Ectodermal cell (in vitro differentiated cells): Measurements from ENCODE around the gene SLAMF6. TPM values are rescaled to one million over a fixed set of nuclear protein-coding genes. Genes with fewer than 3 reads are reported as not detected.
"Not testable (repeated sequence)": the region's sequence is repeated elsewhere in the genome, so short reads cannot be mapped to it uniquely, and the experiment has no call there.

Experiments
- H3K27ac ChIP-seq: 2 replicates; pipeline ENCODE4 v1.7.0; 2013; ENCODE audit warnings: mild to moderate bottlenecking, low read depth, low read length; ENCODE audit not compliant: insufficient read depth, poor library complexity, severe bottlenecking
- H3K27me3 ChIP-seq: 2 replicates; pipeline ENCODE4 v1.7.0; 2013; ENCODE audit warnings: mild to moderate bottlenecking, low read length; ENCODE audit not compliant: insufficient read depth, control insufficient read depth, poor library complexity, severe bottlenecking
- H3K36me3 ChIP-seq: one replicate; pipeline ENCODE4 v1.7.0; 2013; ENCODE audit warnings: low read length; ENCODE audit not compliant: control insufficient read depth, insufficient read depth
- H3K4me1 ChIP-seq: one replicate; pipeline ENCODE4 v1.7.0; 2013; ENCODE audit warnings: low read length; ENCODE audit not compliant: control insufficient read depth, insufficient read depth
- H3K4me3 ChIP-seq: 2 replicates; pipeline ENCODE4 v1.7.0; 2013; ENCODE audit warnings: low read depth, low read length, control low read depth; ENCODE audit not compliant: insufficient read depth
- H3K9me3 ChIP-seq: 2 replicates; pipeline ENCODE4 v1.7.0; 2013; ENCODE audit warnings: mild to moderate bottlenecking, low read length, moderate library complexity; ENCODE audit not compliant: control insufficient read depth
- whole genome bisulfite sequencing, 2 experiments: methylation state at CpG; one replicate each; pipeline ENCODE4 v1.1.7; 2013; ENCODE audit warnings: missing lambda C conversion rate in 2 of 2; 5-methylcytosine and 5-hydroxymethylcytosine counted together
- polyA plus RNA-seq, 4 experiments: library from polyadenylated mRNA; stranded (reverse); fragments of 50-300 nt; gene quantifications; one replicate each; pipeline ENCODE4 v1.2.3, GENCODE V29; 2013

SLAMF6 gene
- polyA plus RNA-seq (2013, experiment 1 of 4) = not detected
- polyA plus RNA-seq (2013, experiment 2 of 4) = not detected
- polyA plus RNA-seq (2013, experiment 3 of 4) = not detected
- polyA plus RNA-seq (2013, experiment 4 of 4) = not detected

GRCh38 chr1:160522622-160523345, at the start of gene SLAMF6:
Gene SLAMF6 (minus strand): TSS chr1:160523255. CDS start chr1:160523192, 63 bp downstream.
- H3K4me1 ChIP-seq = no peaks in the 10 kb centered on the region
- H3K36me3 ChIP-seq = no peaks in the 10 kb centered on the region
- no peaks in the 10 kb centered on the region for H3K27me3 ChIP-seq
- no peak within 1 kb of the TSS for H3K4me3 ChIP-seq
- 91 to 95% methylated on average over 10 to 11 of the region's 11 CpGs for WGBS, 2 experiments
- H3K9me3 ChIP-seq = peaks cover 2% of the 10 kb centered on the region
- no peak within 1 kb of the TSS for H3K27ac ChIP-seq

- H3K27me3 ChIP-seq = no peaks in the 10 kb centered on the region
- no peaks in the 10 kb centered on the region for H3K9me3 ChIP-seq
- no peak overlapping the region for H3K27ac ChIP-seq
- H3K36me3 ChIP-seq = no peaks in the 10 kb centered on the region
- H3K4me1 ChIP-seq = no peaks in the 10 kb centered on the region
- no peak overlapping the region for H3K4me3 ChIP-seq
- WGBS, 2 experiments = 90 to 95% methylated on average over 3 of the region's 3 CpGs
Observed at GRCh38 chr1:160570840-160571239, 47.8 kb upstream of the SLAMF6 start.

GRCh38 chr1:160569806-160570205, 46.8 kb upstream of the SLAMF6 start:
- Histone ChIP-seq H3K27ac (no peak overlapping the region), H3K4me1 (no peaks in the 10 kb centered on the region), H3K9me3 (no peaks in the 10 kb centered on the region), H3K4me3 (no peak overlapping the region), H3K36me3 (no peaks in the 10 kb centered on the region), H3K27me3 (no peaks in the 10 kb centered on the region)
- 90 to 93% methylated on average over 2 of the region's 2 CpGs for WGBS, 2 experiments

GRCh38 chr1:160567858-160568682, 45.0 kb upstream of the SLAMF6 start:
- Histone ChIP-seq H3K9me3 (no peaks in the 10 kb centered on the region), H3K27ac (no peak overlapping the region), H3K4me3 (no peak overlapping the region), H3K36me3 (no peaks in the 10 kb centered on the region), H3K4me1 (no peaks in the 10 kb centered on the region), H3K27me3 (no peaks in the 10 kb centered on the region)
- 92 to 94% methylated on average over 8 of the region's 8 CpGs for WGBS, 2 experiments

DNA sequence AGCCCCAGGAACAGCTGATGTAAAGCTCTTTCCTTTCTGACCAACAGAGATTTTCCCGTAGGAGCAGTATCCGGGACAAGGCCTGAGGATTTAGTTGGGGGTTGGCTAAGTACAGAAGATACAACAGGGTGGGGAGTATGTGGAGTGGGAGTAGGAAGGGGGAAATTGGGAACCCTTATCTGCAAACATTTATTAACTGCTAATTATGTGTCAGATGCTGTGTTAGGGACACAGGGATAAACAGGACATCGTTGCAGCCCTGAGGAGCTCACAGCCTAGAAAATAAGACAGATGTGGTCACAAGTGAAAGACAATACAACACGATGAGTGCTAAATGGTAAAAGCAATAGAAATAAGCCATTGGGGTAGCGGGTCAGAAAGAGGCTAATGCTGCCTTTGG, 44.3 kb upstream of the SLAMF6 start:
- WGBS, 2 experiments = 90 to 93% methylated on average over 5 of the region's 5 CpGs
- Histone ChIP-seq H3K4me3 (no peak overlapping the region), H3K27me3 (no peaks in the 10 kb centered on the region), H3K9me3 (no peaks in the 10 kb centered on the region), H3K36me3 (no peaks in the 10 kb centered on the region), H3K27ac (no peak overlapping the region), H3K4me1 (no peaks in the 10 kb centered on the region)

DNA sequence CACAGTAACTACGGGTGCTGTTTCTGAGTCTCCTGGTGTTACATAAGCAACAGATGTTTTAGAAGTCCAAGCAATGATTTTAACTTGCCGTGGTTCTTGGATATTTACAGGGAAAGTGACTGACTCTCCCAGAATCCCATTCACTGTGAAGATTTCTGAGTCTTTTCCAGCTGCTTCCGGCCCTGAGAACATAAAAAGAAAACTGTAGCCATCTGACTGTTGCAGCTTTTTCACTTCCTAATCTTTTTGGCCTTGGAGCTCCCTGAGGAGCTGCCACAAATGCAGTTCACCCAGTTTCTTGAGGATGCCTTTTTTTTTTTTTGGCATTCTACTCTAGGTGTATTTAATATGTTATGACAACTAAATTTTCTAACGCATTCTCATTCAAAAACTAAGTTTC, 42.5 kb upstream of the SLAMF6 start:
- 91 to 94% methylated on average over 3 of the region's 4 CpGs for WGBS, 2 experiments
- no peaks in the 10 kb centered on the region for H3K9me3 ChIP-seq
- H3K36me3 ChIP-seq = no peaks in the 10 kb centered on the region
- H3K27me3 ChIP-seq = no peaks in the 10 kb centered on the region
- no peak overlapping the region for H3K27ac ChIP-seq
- H3K4me1 ChIP-seq = no peaks in the 10 kb centered on the region
- H3K4me3 ChIP-seq = no peak overlapping the region

DNA sequence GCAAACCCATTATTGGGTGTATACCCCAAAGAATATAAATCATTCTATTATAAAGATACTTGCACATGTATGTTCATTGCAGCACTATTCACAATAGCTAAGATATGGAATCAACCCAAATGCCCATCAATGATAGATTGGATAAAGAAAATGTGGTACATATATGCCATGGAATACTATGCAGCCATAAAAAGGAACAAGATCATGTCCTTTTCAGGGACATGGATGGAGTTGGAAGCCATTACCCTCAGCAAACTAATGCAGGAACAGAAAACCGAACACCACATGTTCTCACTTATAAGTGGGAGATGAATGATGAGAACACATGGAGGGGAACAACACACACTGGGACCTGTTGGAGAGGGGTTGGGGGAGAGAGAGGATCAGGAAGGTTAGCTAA, 40.2 kb upstream of the SLAMF6 start:
- not testable (repeated sequence) for H3K27me3 ChIP-seq, H3K36me3 ChIP-seq, H3K4me1 ChIP-seq, H3K4me3 ChIP-seq, H3K27ac ChIP-seq, H3K9me3 ChIP-seq
- 89 to 95% methylated on average over 1 of the region's 1 CpG for WGBS, 2 experiments

- not testable (repeated sequence) for H3K27me3 ChIP-seq, H3K4me1 ChIP-seq, H3K27ac ChIP-seq, H3K4me3 ChIP-seq, H3K36me3 ChIP-seq, H3K9me3 ChIP-seq
- WGBS, 2 experiments = 90 to 94% methylated on average over 2 of the region's 2 CpGs
Observed at GRCh38 chr1:160562745-160563144, 39.7 kb upstream of the SLAMF6 start.

GRCh38 chr1:160560806-160561205, 37.8 kb upstream of the SLAMF6 start:
- Histone ChIP-seq H3K27ac (no peak overlapping the region), H3K36me3 (no peaks in the 10 kb centered on the region), H3K4me1 (no peaks in the 10 kb centered on the region), H3K27me3 (no peaks in the 10 kb centered on the region), H3K9me3 (no peaks in the 10 kb centered on the region), H3K4me3 (no peak overlapping the region)

GRCh38 chr1:160560045-160560705, 37.1 kb upstream of the SLAMF6 start:
- Histone ChIP-seq H3K9me3 (no peaks in the 10 kb centered on the region), H3K4me3 (no peak overlapping the region), H3K27ac (no peak overlapping the region), H3K27me3 (no peaks in the 10 kb centered on the region), H3K4me1 (no peaks in the 10 kb centered on the region), H3K36me3 (no peaks in the 10 kb centered on the region)
- whole genome bisulfite sequencing, 2 experiments = 92 to 93% methylated on average over 4 of the region's 4 CpGs
